Stimulated activated CD4-positive, alpha-beta T cell treated with anti-CD3 and anti-CD28 coated beads, TNF-alpha, amount 100 ng/mL, for 24 hours (primary cell): ENCODE results near the gene RIN3.

Experiments used
- DNase-seq, 3 experiments: peaks; one replicate each; pipeline ENCODE4 v3.0.0-alpha.2; 2020; ENCODE audit warnings: low read depth in 3 of 3

Gene RIN3

GRCh38 chr14:92714739-92715307 is 201.2 kb downstream of the RIN3 start:
- peak; percentile 65 to 83 (median 73) for DNase-seq

- DNase-seq = no peak
These were observed 202.6 kb downstream of the RIN3 start for GRCh38 chr14:92716131-92716530.

GRCh38 chr14:92717571-92718042 is 204.0 kb downstream of the RIN3 start:
- DNase-seq = no peak

GRCh38 chr14:92718664-92719063 is 205.1 kb downstream of the RIN3 start:
- DNase-seq = no peak

- no peak for DNase-seq
These were observed 205.8 kb downstream of the RIN3 start for GRCh38 chr14:92719421-92719820.

DNA sequence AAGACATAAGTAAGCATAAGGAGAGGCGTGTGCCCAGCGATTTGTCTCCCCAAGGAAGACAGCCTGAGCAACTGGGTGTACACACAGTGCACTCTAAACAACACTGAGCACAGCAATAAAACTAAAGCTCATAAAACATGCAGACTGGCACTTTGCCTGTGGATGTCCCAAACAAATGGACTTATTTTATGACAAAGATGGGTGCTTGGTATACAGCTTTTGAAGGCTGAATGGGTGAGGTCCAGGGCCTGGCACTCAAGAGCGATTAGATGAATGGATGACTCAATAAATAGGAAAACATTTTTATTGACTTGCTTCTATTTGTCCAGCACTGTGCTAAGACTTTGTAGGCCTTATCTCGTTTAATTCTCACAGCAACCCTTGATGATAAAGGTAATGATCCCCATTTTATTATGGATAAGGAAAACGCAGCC is 206.3 kb downstream of the RIN3 start:
- no peak for DNase-seq

GRCh38 chr14:92724516-92725340 is 211.1 kb downstream of the RIN3 start:
- DNase-seq = no peak

- DNase-seq = peak in 1 of 3 experiments; percentile 8
These were observed 212.8 kb downstream of the RIN3 start for GRCh38 chr14:92726135-92726932.

- no peak for DNase-seq
These were observed 213.3 kb downstream of the RIN3 start for GRCh38 chr14:92726933-92727262.

DNA sequence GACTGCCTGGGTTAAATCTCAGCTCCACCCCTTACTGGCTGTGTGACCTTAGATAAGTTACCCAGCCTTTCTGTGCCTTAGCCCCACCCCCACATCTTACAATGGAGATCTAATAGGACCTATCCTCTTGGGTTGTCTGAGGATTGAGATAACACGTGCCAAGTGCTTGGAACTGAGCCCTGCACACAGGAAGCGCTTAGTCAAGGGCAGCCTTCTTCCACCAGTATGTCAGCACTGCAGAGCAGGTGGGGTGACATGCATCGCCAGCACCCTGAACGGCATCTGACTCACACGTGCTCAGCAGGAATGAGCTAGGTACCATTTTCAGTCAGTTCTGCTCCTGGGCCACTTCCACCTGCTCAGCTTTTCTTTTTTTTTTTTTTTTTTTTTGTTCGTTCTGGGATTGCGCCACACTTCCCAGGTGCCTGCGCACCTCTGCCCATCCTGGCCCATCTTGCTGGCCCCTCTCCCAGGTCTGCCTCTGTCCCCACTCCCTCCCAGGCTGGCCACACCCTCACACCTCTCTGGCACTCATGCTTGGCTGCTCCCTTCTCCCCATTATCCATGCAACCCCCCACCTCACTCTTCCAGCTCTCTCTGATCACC is 215.3 kb downstream of the RIN3 start:
- DNase-seq = peak in 1 of 3 experiments; percentile 60

DNA sequence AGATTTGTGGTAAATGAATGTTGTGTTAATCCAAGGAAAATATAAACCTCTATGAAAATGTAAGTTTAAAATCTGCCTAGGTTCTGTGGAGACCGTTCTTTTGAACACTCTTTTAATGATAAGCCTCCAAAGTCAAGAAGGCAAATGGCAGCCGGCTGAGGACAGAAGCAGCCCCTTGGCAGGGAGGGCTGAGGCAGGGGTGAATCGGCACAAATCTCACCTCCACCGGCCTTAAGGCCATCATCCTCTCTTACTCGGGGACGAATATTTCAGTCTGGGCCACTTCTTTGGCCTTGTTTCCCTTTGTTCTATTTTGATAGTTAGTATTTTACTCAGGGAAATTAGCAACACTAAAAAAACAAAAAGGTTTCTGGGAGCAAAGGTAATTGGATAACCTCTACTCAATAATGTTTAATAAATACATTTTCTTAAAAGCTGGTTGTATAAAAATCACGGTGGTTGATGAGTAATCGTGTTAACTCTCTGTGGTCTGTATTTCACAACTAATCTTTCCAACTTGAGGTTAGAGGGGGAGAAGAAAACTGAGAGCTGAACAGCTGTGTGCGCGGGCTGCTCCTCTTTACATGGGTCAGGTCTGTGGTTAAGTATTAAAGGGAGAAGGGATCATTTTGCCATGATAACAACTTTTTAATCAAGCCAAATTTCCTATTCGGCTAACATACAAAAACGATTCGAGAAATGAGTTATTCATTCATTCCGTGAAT is 216.2 kb downstream of the RIN3 start:
- peak in 2 of 3 experiments; percentile 17 to 44 for DNase-seq

DNA sequence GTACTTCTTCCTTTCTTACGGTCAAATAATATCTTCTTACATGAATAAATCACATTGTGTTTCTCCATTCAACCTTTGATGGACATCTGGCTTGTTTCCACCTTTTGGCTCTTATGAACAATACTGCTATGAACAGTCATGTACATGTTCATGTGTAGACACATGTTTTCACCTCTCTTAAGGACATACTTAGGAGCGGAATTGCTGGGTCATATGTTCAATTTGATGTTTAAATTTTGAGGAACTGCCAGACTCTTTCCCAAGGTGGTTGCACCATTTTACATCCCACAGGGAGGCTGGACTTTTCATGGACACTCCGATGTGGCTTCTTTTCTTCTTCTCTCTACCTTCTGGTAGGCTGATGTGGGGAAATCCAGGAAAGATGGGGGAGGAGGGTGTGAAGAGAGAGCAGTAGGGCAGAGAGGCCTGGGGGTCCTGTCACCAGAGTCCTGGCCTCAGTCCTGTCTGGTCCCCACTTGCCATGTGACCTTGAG is 218.1 kb downstream of the RIN3 start:
- DNase-seq = no peak

DNA sequence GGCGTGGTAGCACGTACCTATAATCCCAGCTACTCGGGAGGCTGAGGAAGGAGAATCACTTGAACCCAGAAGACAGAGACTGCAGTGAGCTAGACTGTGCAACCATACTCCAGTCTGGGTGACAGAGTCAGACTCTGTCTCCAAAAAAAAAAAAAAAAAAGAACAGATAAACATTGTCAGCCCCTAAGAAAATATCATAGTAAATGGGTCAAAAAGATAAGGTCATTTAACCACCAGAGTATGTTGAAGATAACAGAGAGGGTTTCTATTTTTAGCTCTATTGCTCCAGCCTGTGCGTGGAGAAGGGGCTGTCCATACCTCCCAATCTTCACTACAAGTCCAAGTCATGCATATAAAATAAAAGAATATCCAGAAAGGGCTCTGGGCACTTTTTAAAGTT is 219.4 kb downstream of the RIN3 start:
- DNase-seq = no peak

GRCh38 chr14:92734618-92735017 is 221.0 kb downstream of the RIN3 start:
- no peak for DNase-seq

DNA sequence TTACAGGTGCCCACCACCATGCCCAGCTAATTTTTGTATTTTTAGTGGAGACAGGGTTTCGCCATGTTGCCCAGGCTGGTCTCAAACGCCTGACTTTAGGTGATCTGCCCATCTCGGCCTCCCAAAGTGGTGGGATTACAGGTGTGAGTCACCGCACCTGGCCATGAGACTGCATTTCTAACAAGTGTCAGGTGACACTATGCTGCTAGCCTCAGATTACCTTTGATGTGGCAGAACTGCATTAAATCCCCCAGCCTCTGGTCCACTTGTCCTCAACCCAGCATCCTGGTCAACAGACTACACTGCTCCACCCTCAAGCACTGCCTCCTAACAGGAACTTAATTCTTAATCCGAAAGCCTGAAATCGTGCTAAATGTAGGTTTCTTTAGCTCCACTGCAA is 221.8 kb downstream of the RIN3 start:
- DNase-seq = no peak

GRCh38 chr14:92737206-92737605 is 223.6 kb downstream of the RIN3 start:
- no peak for DNase-seq

DNA sequence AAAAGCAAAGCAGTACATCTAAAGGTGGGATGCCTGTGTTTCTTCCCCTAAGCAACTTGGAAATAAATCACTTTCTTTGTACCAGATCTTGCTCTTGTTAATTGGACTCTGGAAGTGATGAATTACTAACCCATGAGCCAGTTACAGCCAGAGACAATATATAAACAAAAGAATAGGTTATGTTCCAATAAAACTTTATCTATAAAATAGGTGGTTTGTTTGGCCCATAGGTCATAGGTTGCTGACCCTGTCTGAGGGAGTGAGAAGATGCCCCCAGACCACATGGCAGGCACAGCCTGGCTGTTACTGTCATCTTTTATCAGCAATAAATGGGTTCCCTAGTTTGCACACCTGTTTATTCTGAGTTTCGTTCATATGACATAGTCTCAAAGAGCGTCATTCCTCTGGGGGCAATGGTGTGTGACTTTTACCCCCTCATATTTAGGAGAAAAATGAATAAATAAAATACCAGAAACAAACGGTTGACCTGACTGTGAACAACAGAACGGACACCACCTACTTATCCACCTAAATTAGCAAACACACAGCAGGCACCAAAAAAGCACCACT is 224.1 kb downstream of the RIN3 start:
- DNase-seq = no peak
